HepG2 (cell line): Measurements from ENCODE around the gene HECTD1. TPM values are rescaled to one million over a fixed set of nuclear protein-coding genes. Genes with fewer than 3 reads are reported as not detected.

Source experiments
- ATAC-seq: fragments of 200-7000 bp; cut with Tn5 transposase; 3 replicates; pipeline ENCODE4 v1.9.1; 2020; ENCODE audit warnings: mild to moderate bottlenecking, moderate library complexity
- BruUV-seq: library from RNA; stranded (reverse); fragments of 400-500 nt; replicated peaks from 2 replicates; lab custom pipeline; 2021; lab: Mats Ljungman, UMichigan
- CTCF ChIA-PET: fragments of 300-600 bp; formaldehyde crosslinking; extraction: SDS; loops from one replicate; lab custom pipeline; 2021; ENCODE audit warnings: low total read pairs, inconsistent platforms, low intra/inter-chr PET ratio; lab: Yijun Ruan, JAX
- POLR2A ChIA-PET: fragments of 350-600 bp; sonication (Branson Sonifier 250); formaldehyde crosslinking; loops from one replicate; lab custom pipeline; 2020; ENCODE audit warnings: antibody characterized with exemption, inconsistent platforms; lab: Yijun Ruan, JAX
- DNase-seq: peaks from one replicate; pipeline ENCODE4 v3.0.0-alpha.2; 2015; ENCODE audit warnings: low spot score
- FAIRE-seq: peaks from 3 replicates; lab custom pipeline; 2011; peaks lifted over from hg19 to GRCh38; lab: Jason Lieb, UNC
- H2AFZ ChIP-seq: one replicate; pipeline ENCODE4 v1.6.1; 2011; ENCODE audit warnings: low read length, inconsistent platforms
- H3K27ac ChIP-seq: fragments of 300-600 bp; 3 replicates; pipeline ENCODE4 v1.8.0; 2011; ENCODE audit warnings: mixed run types, mild to moderate bottlenecking, mixed read lengths, low read length, inconsistent platforms; ENCODE audit not compliant: insufficient read depth; ENCODE audit errors: extremely low read length
- H3K27me3 ChIP-seq, 2 experiments: fragments of 200-600 bp in 1 of 2; 2 replicates in 1 of 2; 3 replicates in 1 of 2; pipeline versions ENCODE4 v1.6.0 to v1.8.0; 2011; ENCODE audit warnings: low read length in 2 of 2, mild to moderate bottlenecking in 2 of 2, moderate library complexity in 2 of 2, inconsistent platforms in 1 of 2; ENCODE audit not compliant: insufficient read depth in 2 of 2, control insufficient read depth in 1 of 2
- H3K36me3 ChIP-seq, 2 experiments: fragments of 200-600 bp in 1 of 2; replicated peaks in 1 of 2; 2 replicates in 1 of 2; 3 replicates in 1 of 2; pipeline versions ENCODE4 v1.5.1 to v1.8.0; 2011; ENCODE audit warnings: low read length in 2 of 2, inconsistent platforms in 1 of 2; ENCODE audit not compliant: insufficient read depth in 2 of 2, control insufficient read depth in 1 of 2
- H3K4me1 ChIP-seq: 2 replicates; pipeline ENCODE4 v1.5.1; 2012; ENCODE audit warnings: low read length, inconsistent platforms; ENCODE audit not compliant: insufficient read depth
- H3K4me2 ChIP-seq: 2 replicates; pipeline ENCODE4 v1.6.0; 2011; ENCODE audit warnings: low read depth, low read length, inconsistent platforms
- H3K4me3 ChIP-seq, 3 experiments: fragments of 200-600 bp in 1 of 3; sonication (generic), shearing (Covaris generic) in 1 of 3; replicated peaks in 1 of 3; 2 replicates each; pipeline ENCODE4 v1.5.1; 2011 to 2016; ENCODE audit warnings: low read length in 3 of 3, inconsistent platforms in 2 of 3, low read depth in 2 of 3, mild to moderate bottlenecking in 2 of 3, control low read depth in 1 of 3, mixed read lengths in 1 of 3; ENCODE audit not compliant: insufficient read depth in 1 of 3
- H3K79me2 ChIP-seq: one replicate; pipeline ENCODE4 v1.6.1; 2011; ENCODE audit warnings: low read length, inconsistent platforms; ENCODE audit not compliant: insufficient read depth
- H3K9ac ChIP-seq: 2 replicates; pipeline ENCODE4 v1.6.0; 2011; ENCODE audit warnings: mild to moderate bottlenecking, low read depth, low read length, inconsistent platforms; ENCODE audit not compliant: insufficient read depth
- H3K9me3 ChIP-seq: 2 replicates; pipeline ENCODE4 v1.5.1; 2012; ENCODE audit warnings: mild to moderate bottlenecking, low read length
- H4K20me1 ChIP-seq: 2 replicates; pipeline ENCODE4 v1.6.0; 2011; ENCODE audit warnings: inconsistent platforms, mild to moderate bottlenecking, low read length, moderate library complexity; ENCODE audit not compliant: insufficient read depth
- KAT8 ChIP-seq: IDR thresholded peaks from 2 replicates; pipeline ENCODE4 v1.6.1; 2016; ENCODE audit warnings: missing genetic modification reagents, missing compliant biosample characterization
- SMAD9 ChIP-seq: sonication (generic); formaldehyde crosslinking; IDR thresholded peaks from 2 replicates; pipeline ENCODE4 v1.5.1; 2020; ENCODE audit warnings: mild to moderate bottlenecking, missing genetic modification reagents
- SP140L ChIP-seq: sonication (generic); formaldehyde crosslinking; IDR thresholded peaks from 2 replicates; pipeline ENCODE4 v1.4.0; 2020; ENCODE audit warnings: missing genetic modification reagents, borderline replicate concordance
- ZKSCAN5 ChIP-seq: sonication (generic); formaldehyde crosslinking; IDR thresholded peaks from 2 replicates; pipeline ENCODE4 v1.5.1; 2020; ENCODE audit warnings: mild to moderate bottlenecking, missing genetic modification reagents
- ZNF274 ChIP-seq: sonication (generic); formaldehyde crosslinking; IDR thresholded peaks from 2 replicates; pipeline ENCODE4 v1.5.1; 2020; ENCODE audit warnings: mild to moderate bottlenecking, missing genetic modification reagents
- WGBS: methylation state at CpG from one replicate; pipeline ENCODE4 v1.1.6; 2017; ENCODE audit warnings: low lambda C conversion rate; 5-methylcytosine and 5-hydroxymethylcytosine counted together
- in situ Hi-C: cut with HindIII; loops from 2 replicates; pipeline ENCODE4 v1.10.0; 2017; ENCODE audit warnings: low pct_unique_long_range_greater_than_20kb; ENCODE audit not compliant: extremely low pct_ligation_motif_present
- intact Hi-C: fragments of 100-400 bp; cut with micrococcal nuclease; formaldehyde crosslinking; loops from one replicate; pipeline ENCODE4 v1.10.0; 2022; ENCODE audit not compliant: unreplicated experiment
- polyA plus RNA-seq, 8 experiments: library from polyadenylated mRNA; depleted of rRNA in 3 of 8; stranded (reverse) in 7 of 8; unstranded in 1 of 8; fragments of >200 nt; fragmentation: Illumina TruSeq in 4 of 8; extraction: Trizol in 4 of 8; gene quantifications; 2 replicates each; pipeline versions ENCODE4 v1.2.1 to v1.2.3, GENCODE V29; 2011 to 2016; ENCODE audit warnings: low read depth in 4 of 8, missing spikeins in 1 of 8, mixed read lengths in 1 of 8; ENCODE audit not compliant: insufficient read depth in 1 of 8
- total RNA-seq, 5 experiments: library from RNA; depleted of rRNA; stranded (reverse); fragments of >200 nt; fragmentation: Illumina TruSeq; extraction: Trizol; gene quantifications; 2 replicates each; pipeline ENCODE4 v1.2.3, GENCODE V29; 2016; ENCODE audit warnings: low read depth in 1 of 5
- TF ChIP-seq, protein P1 (sequence below): sonication (generic); formaldehyde crosslinking; IDR thresholded peaks from 2 replicates; pipeline ENCODE4 v1.8.1; 2023; ENCODE audit warnings: missing genetic modification reagents, mild to moderate bottlenecking, borderline replicate concordance
- TF ChIP-seq, protein P2 (sequence below): conservative IDR thresholded peaks from 2 replicates; pipeline ENCODE4 v1.6.1; 2018; ENCODE audit warnings: missing genetic modification reagents
- TF ChIP-seq, protein P3 (sequence below), 2 experiments: fragments of 450-650 bp in 1 of 2; sonication (generic) in 1 of 2; formaldehyde crosslinking in 1 of 2; IDR thresholded peaks; 2 replicates each; pipeline versions ENCODE4 v1.6.1 to v1.8.0; 2016 to 2022; ENCODE audit warnings: antibody characterized with exemption in 1 of 2, mild to moderate bottlenecking in 1 of 2, missing genetic modification reagents in 1 of 2
- TF ChIP-seq, protein P4 (sequence below): sonication (generic); formaldehyde crosslinking; IDR thresholded peaks from 2 replicates; pipeline ENCODE4 v1.5.1; 2020; ENCODE audit warnings: missing genetic modification reagents, mild to moderate bottlenecking, borderline replicate concordance

Gene HECTD1
- total and polyA plus RNA-seq, 2 of the 13 experiments (the other 11 are each of a cell fraction or from before 2014, with no cell fraction given): 312 to 560 TPM

DNA sequence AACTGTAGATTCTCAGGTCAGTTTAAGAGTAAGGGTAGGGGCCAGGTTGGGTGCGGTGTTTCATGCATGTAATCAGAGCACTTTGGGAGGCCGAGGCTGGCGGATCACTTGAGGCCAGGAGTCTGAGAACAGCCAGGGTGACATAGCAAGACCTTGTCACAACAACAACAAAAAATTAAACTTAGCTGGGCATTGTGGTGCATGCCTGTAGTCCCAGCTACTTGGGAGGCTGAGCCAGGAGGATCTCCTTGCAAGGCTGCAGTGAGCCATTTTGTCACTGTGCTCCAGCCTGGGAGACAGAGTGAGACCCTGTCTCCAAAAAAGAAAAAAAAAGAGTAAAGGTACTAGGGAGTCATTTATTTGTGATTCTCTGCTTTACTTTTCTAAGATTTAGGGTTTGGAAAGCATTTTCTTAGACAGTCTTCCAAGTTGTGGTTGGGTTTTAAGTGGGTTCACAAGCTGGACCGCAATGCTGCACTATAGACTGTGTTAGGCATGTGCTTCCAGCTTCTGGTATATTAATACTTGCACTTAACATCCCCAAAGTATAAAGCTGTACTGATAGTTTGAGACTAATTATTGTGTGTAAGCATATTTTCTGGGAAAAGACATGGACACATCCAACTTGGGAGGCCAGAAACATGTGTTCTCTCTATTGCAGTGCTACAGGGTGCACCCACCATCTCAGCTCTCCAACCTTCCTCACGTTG lies 49.1 kb upstream of the HECTD1 start:
- Histone ChIP-seq H4K20me1 (no peaks in the 10 kb centered on the region), H3K9ac (0 out of 2 replicates have a peak overlapping the region, but pooled peaks have one; percentile 19), H3K27me3 (no peaks in the 10 kb centered on the region; a peak in 1 of 5 replicates), H3K27ac (peak overlapping the region; percentile 89), H3K9me3 (no peaks in the 10 kb centered on the region), H3K4me1 (peaks cover 96% of the 10 kb centered on the region), H2AFZ (peak overlapping the region; percentile 48), H3K79me2 (no peaks in the 10 kb centered on the region), H3K4me2 (no peak overlapping the region), H3K4me3 (no peak overlapping the region), H3K36me3 (no peaks in the 10 kb centered on the region)
- CTCF ChIA-PET: no interaction called here
- in situ Hi-C loops (no loop called here), intact Hi-C loops (no loop called here)
- FAIRE-seq: no peak
- no peak for DNase-seq
- no TSS peak for BruUV-seq
- 96% methylated on average over 5 of the region's 5 CpGs for WGBS
- POLR2A ChIA-PET: interaction anchor here (1.1 to 14.8 kb wide), 9 partner anchors 13 to 164 kb away, joined by 3 to 323 read pairs (median 8); partner anchors contain the start of genes HEATR5A and HECTD1
- no peak for ATAC-seq
- TF ChIP-seq, protein P1, sequence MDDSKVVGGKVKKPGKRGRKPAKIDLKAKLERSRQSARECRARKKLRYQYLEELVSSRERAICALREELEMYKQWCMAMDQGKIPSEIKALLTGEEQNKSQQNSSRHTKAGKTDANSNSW (CRISPR knock-in tag): 0 out of 2 replicates have a peak, but pooled peaks have one; percentile 51
- TF ChIP-seq SMAD9 (CRISPR knock-in tag) (peak; percentile 65; the same call in 1 of the 2 replicates), ZNF274 (CRISPR knock-in tag) (no peak), SP140L (CRISPR knock-in tag) (0 out of 2 replicates have a peak, but pooled peaks have one; percentile 34), KAT8 (CRISPR knock-in tag) (0 out of 2 replicates have a peak, but pooled peaks have one; percentile 16), ZKSCAN5 (CRISPR knock-in tag) (no peak)
- TF ChIP-seq, protein P2, sequence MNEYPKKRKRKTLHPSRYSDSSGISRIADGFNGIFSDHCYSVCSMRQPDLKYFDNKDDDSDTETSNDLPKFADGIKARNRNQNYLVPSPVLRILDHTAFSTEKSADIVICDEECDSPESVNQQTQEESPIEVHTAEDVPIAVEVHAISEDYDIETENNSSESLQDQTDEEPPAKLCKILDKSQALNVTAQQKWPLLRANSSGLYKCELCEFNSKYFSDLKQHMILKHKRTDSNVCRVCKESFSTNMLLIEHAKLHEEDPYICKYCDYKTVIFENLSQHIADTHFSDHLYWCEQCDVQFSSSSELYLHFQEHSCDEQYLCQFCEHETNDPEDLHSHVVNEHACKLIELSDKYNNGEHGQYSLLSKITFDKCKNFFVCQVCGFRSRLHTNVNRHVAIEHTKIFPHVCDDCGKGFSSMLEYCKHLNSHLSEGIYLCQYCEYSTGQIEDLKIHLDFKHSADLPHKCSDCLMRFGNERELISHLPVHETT (CRISPR knock-in tag): 0 out of 2 replicates have a peak, but pooled peaks have one; percentile 6
- TF ChIP-seq, protein P3, sequence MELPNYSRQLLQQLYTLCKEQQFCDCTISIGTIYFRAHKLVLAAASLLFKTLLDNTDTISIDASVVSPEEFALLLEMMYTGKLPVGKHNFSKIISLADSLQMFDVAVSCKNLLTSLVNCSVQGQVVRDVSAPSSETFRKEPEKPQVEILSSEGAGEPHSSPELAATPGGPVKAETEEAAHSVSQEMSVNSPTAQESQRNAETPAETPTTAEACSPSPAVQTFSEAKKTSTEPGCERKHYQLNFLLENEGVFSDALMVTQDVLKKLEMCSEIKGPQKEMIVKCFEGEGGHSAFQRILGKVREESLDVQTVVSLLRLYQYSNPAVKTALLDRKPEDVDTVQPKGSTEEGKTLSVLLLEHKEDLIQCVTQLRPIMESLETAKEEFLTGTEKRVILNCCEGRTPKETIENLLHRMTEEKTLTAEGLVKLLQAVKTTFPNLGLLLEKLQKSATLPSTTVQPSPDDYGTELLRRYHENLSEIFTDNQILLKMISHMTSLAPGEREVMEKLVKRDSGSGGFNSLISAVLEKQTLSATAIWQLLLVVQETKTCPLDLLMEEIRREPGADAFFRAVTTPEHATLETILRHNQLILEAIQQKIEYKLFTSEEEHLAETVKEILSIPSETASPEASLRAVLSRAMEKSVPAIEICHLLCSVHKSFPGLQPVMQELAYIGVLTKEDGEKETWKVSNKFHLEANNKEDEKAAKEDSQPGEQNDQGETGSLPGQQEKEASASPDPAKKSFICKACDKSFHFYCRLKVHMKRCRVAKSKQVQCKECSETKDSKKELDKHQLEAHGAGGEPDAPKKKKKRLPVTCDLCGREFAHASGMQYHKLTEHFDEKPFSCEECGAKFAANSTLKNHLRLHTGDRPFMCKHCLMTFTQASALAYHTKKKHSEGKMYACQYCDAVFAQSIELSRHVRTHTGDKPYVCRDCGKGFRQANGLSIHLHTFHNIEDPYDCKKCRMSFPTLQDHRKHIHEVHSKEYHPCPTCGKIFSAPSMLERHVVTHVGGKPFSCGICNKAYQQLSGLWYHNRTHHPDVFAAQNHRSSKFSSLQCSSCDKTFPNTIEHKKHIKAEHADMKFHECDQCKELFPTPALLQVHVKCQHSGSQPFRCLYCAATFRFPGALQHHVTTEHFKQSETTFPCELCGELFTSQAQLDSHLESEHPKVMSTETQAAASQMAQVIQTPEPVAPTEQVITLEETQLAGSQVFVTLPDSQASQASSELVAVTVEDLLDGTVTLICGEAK (IDR thresholded peaks at IDR 0.05): no peak
- TF ChIP-seq, protein P3 (CRISPR knock-in tag; IDR thresholded peaks at IDR 0.05): peak; percentile 14; the same call in 1 of the 2 replicates
- TF ChIP-seq, protein P4, sequence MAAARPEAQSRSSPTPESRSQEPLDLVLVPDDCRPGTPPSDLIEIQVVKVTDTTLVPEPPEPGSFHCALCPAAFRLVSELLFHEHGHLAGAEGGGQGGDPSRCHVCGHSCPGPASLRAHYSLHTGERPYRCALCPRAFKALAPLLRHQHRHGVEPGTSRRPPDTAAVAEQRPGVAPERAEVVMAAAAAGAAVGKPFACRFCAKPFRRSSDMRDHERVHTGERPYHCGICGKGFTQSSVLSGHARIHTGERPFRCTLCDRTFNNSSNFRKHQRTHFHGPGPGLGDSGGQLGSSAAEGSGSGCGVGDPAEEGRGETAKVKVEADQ (CRISPR knock-in tag): no peak; the same call in 1 of the 2 replicates
